Measurements from ENCODE around the gene ABHD17A. TPM values are rescaled to one million over a fixed set of nuclear protein-coding genes. Genes with fewer than 3 reads are reported as not detected.

The ABHD17A gene
- total RNA-seq, 2 experiments from 2014 or later: 112 to 113 TPM

GRCh38 chr19:1845642-1846041, 39.7 kb downstream of the ABHD17A start:
- H3K27me3 Mint-ChIP-seq: no peaks in the 10 kb centered on the region
- H3K9me3 Mint-ChIP-seq: no peaks in the 10 kb centered on the region
- no peak overlapping the region for H3K27ac Mint-ChIP-seq
- CTCF ChIA-PET: interaction anchor here (1.2 to 2.7 kb wide), 3 partner anchors 8 to 20 kb away, joined by 3 to 24 read pairs (median 6); no protein-coding TSS in a partner anchor
- peaks cover 57% of the 10 kb centered on the region for H3K4me1 Mint-ChIP-seq (ENCODE audit: low read depth)
- POLR2A ChIA-PET: interaction anchor here (1.4 to 2.2 kb wide), 3 partner anchors 8 to 24 kb away, joined by 3 to 16 read pairs (median 4); no protein-coding TSS in a partner anchor
- H3K4me3 Mint-ChIP-seq: peak overlapping the region; percentile 84
- peaks cover 6% of the 10 kb centered on the region for H3K36me3 Mint-ChIP-seq (ENCODE audit: low read depth)
- no peak for DNase-seq
- intact Hi-C loops (cut with micrococcal nuclease): no loop called here
- no peak for TF ChIP-seq CTCF (IDR thresholded peaks at IDR 0.05)
- no peak for ATAC-seq

- CTCF ChIA-PET: interaction anchor here (1.7 to 2.7 kb wide), 2 partner anchors 7 to 19 kb away, joined by 6 to 24 read pairs; no protein-coding TSS in a partner anchor
- Mint-ChIP-seq H3K9me3 (no peaks in the 10 kb centered on the region), H3K4me3 (no peak overlapping the region), H3K36me3 (ENCODE audit: low read depth) (peaks cover 6% of the 10 kb centered on the region), H3K27me3 (no peaks in the 10 kb centered on the region), H3K4me1 (ENCODE audit: low read depth) (peaks cover 58% of the 10 kb centered on the region), H3K27ac (no peak overlapping the region)
- no peak for DNase-seq
- intact Hi-C loops (cut with micrococcal nuclease): no loop called here
- TF ChIP-seq CTCF (IDR thresholded peaks at IDR 0.05): no peak
- no peak for ATAC-seq
- POLR2A ChIA-PET: interaction anchor here (1.5 kb wide), 1 partner anchor 23 kb away, joined by 3 read pairs; no protein-coding TSS in a partner anchor
Measured at GRCh38 chr19:1845125-1845515, 40.2 kb downstream of the ABHD17A start.

GRCh38 chr19:1844513-1845124, 40.7 kb downstream of the ABHD17A start:
- ATAC-seq (no peak), DNase-seq (no peak)
- peaks cover 55% of the 10 kb centered on the region for H3K4me1 Mint-ChIP-seq (ENCODE audit: low read depth)
- no peak for TF ChIP-seq CTCF (IDR thresholded peaks at IDR 0.05)
- POLR2A ChIA-PET: interaction anchor here (1.5 kb wide), 1 partner anchor 23 kb away, joined by 3 read pairs; no protein-coding TSS in a partner anchor
- no peaks in the 10 kb centered on the region for H3K27me3 Mint-ChIP-seq
- CTCF ChIA-PET: interaction anchor here (1.7 kb wide), 1 partner anchor 19 kb away, joined by 6 read pairs; no protein-coding TSS in a partner anchor
- no peak overlapping the region for H3K4me3 Mint-ChIP-seq
- H3K36me3 Mint-ChIP-seq (ENCODE audit: low read depth): peaks cover 8% of the 10 kb centered on the region
- intact Hi-C loops (cut with micrococcal nuclease): no loop called here
- H3K27ac Mint-ChIP-seq: no peak overlapping the region
- no peaks in the 10 kb centered on the region for H3K9me3 Mint-ChIP-seq

- intact Hi-C loops (cut with micrococcal nuclease): no loop called here
- ATAC-seq (no peak), DNase-seq (no peak)
- H3K27me3 Mint-ChIP-seq: no peaks in the 10 kb centered on the region
- no peak overlapping the region for H3K27ac Mint-ChIP-seq
- no peak overlapping the region for H3K4me3 Mint-ChIP-seq
- CTCF ChIA-PET: no interaction called here
- peaks cover 9% of the 10 kb centered on the region for H3K36me3 Mint-ChIP-seq (ENCODE audit: low read depth)
- no peak for TF ChIP-seq CTCF (IDR thresholded peaks at IDR 0.05)
- no peaks in the 10 kb centered on the region for H3K9me3 Mint-ChIP-seq
- POLR2A ChIA-PET: no interaction called here
- peaks cover 50% of the 10 kb centered on the region for H3K4me1 Mint-ChIP-seq (ENCODE audit: low read depth)
Measured at GRCh38 chr19:1843646-1844394, 41.5 kb downstream of the ABHD17A start.

- intact Hi-C loops (cut with micrococcal nuclease): no loop called here
- H3K4me3 Mint-ChIP-seq: no peak overlapping the region
- no peak for ATAC-seq
- TF ChIP-seq CTCF (IDR thresholded peaks at IDR 0.05): no peak
- H3K9me3 Mint-ChIP-seq: no peaks in the 10 kb centered on the region
- CTCF ChIA-PET: no interaction called here
- H3K4me1 Mint-ChIP-seq (ENCODE audit: low read depth): peaks cover 49% of the 10 kb centered on the region
- no peak overlapping the region for H3K27ac Mint-ChIP-seq
- no peaks in the 10 kb centered on the region for H3K27me3 Mint-ChIP-seq
- DNase-seq: no peak
- H3K36me3 Mint-ChIP-seq (ENCODE audit: low read depth): peaks cover 9% of the 10 kb centered on the region
- POLR2A ChIA-PET: interaction anchor here (0.9 kb wide), 1 partner anchor 16 kb away, joined by 3 read pairs; no protein-coding TSS in a partner anchor
Measured at GRCh38 chr19:1843116-1843515, 42.2 kb downstream of the ABHD17A start.

Measured in activated CD8-positive, alpha-beta T cell treated with anti-CD3 and anti-CD28 coated beads for 36 hours (primary cell).